Liver (tissue), 9 donors: Measurements from ENCODE around the gene ZNF649. TPM values are rescaled to one million over a fixed set of nuclear protein-coding genes. Genes with fewer than 3 reads are reported as not detected.
A peak's percentile ranks its signal among the peaks of the same experiment; 100 is the strongest.

Experiments
- DNase-seq: peaks from one replicate; pipeline ENCODE4 v3.0.0-alpha.2; 2017; ENCODE audit warnings: low spot score
- H3K27ac ChIP-seq, 2 donors: one replicate each; pipeline ENCODE4 v1.7.0; 2013; ENCODE audit warnings: inconsistent platforms in 2 of 2, low read length in 2 of 2, control low read depth in 1 of 2, low read depth in 1 of 2, mild to moderate bottlenecking in 1 of 2
- H3K27me3 ChIP-seq, 4 donors: one replicate each; pipeline versions ENCODE4 v1.6.1 to v1.7.0; 2013; ENCODE audit warnings: low read length in 3 of 4, inconsistent platforms in 1 of 4, mild to moderate bottlenecking in 1 of 4, moderate library complexity in 1 of 4; ENCODE audit not compliant: control insufficient read depth in 4 of 4, insufficient read depth in 4 of 4
- H3K36me3 ChIP-seq, 4 donors: one replicate each; pipeline versions ENCODE4 v1.6.1 to v1.7.0; 2013; ENCODE audit warnings: low read length in 3 of 4, mild to moderate bottlenecking in 3 of 4, low read depth in 1 of 4, moderate library complexity in 1 of 4; ENCODE audit not compliant: control insufficient read depth in 4 of 4, insufficient read depth in 3 of 4
- H3K4me1 ChIP-seq, 4 donors: one replicate each; pipeline versions ENCODE4 v1.6.1 to v1.7.0; 2013; ENCODE audit warnings: low read length in 3 of 4, mild to moderate bottlenecking in 3 of 4, moderate library complexity in 1 of 4; ENCODE audit not compliant: control insufficient read depth in 4 of 4, insufficient read depth in 4 of 4
- H3K4me3 ChIP-seq, 3 donors: one replicate each; pipeline versions ENCODE4 v1.6.1 to v1.7.0; 2013; ENCODE audit warnings: low read length in 3 of 3, control low read depth in 1 of 3, low read depth in 1 of 3, mild to moderate bottlenecking in 1 of 3
- H3K9ac ChIP-seq, 2 donors: one replicate each; pipeline ENCODE4 v1.7.0; 2013; ENCODE audit warnings: low read length in 2 of 2, mild to moderate bottlenecking in 2 of 2, moderate library complexity in 2 of 2, control low read depth in 1 of 2, low read depth in 1 of 2
- H3K9me3 ChIP-seq, 4 donors: one replicate each; pipeline versions ENCODE4 v1.6.1 to v1.7.0; 2013; ENCODE audit warnings: low read length in 3 of 4; ENCODE audit not compliant: control insufficient read depth in 4 of 4
- ATF3 ChIP-seq: IDR thresholded peaks from 2 replicates; pipeline ENCODE4 v1.6.1; 2016; ENCODE audit warnings: antibody characterized with exemption
- CTCF ChIP-seq: fragments of 150-350 bp; IDR thresholded peaks from 2 replicates; pipeline ENCODE4 v1.5.1; 2017; ENCODE audit warnings: improper control_type of control experiment, low read depth, low read length; ENCODE audit not compliant: missing input control
- EGR1 ChIP-seq, 2 donors: IDR thresholded peaks; 2 replicates each; pipeline ENCODE4 v1.6.1; 2016 to 2018; ENCODE audit warnings: antibody characterized with exemption in 2 of 2, low read depth in 2 of 2
- FOXA1 ChIP-seq: IDR thresholded peaks from 2 replicates; pipeline ENCODE4 v1.6.1; 2016; ENCODE audit warnings: antibody characterized with exemption
- FOXA2 ChIP-seq: IDR thresholded peaks from 2 replicates; pipeline ENCODE4 v1.6.1; 2016; ENCODE audit warnings: antibody characterized with exemption
- GABPA ChIP-seq, 2 donors: IDR thresholded peaks in 1 of 2; conservative IDR thresholded peaks in 1 of 2; 2 replicates each; pipeline ENCODE4 v1.6.1; 2016; ENCODE audit warnings: antibody characterized with exemption in 2 of 2, mild to moderate bottlenecking in 1 of 2, moderate library complexity in 1 of 2
- HNF4A ChIP-seq, 2 donors: conservative IDR thresholded peaks; 2 replicates each; pipeline ENCODE4 v1.6.1; 2016; ENCODE audit warnings: antibody characterized with exemption in 2 of 2, mild to moderate bottlenecking in 2 of 2
- HNF4G ChIP-seq: IDR thresholded peaks from 2 replicates; pipeline ENCODE4 v1.6.1; 2016; ENCODE audit warnings: antibody characterized with exemption
- JUND ChIP-seq, 2 donors: IDR thresholded peaks; 2 replicates each; pipeline ENCODE4 v1.6.1; 2016; ENCODE audit warnings: antibody characterized with exemption in 2 of 2
- MAX ChIP-seq: IDR thresholded peaks from 2 replicates; pipeline ENCODE4 v1.6.1; 2016; ENCODE audit warnings: antibody characterized with exemption
- NR2F2 ChIP-seq: IDR thresholded peaks from 2 replicates; pipeline ENCODE4 v1.6.1; 2016; ENCODE audit warnings: antibody characterized with exemption
- RAD21 ChIP-seq, 2 donors: IDR thresholded peaks; 2 replicates each; pipeline ENCODE4 v1.6.1; 2016; ENCODE audit warnings: antibody characterized with exemption in 2 of 2, mild to moderate bottlenecking in 2 of 2
- REST ChIP-seq: IDR thresholded peaks from 2 replicates; pipeline ENCODE4 v1.6.1; 2016; ENCODE audit warnings: antibody characterized with exemption, mild to moderate bottlenecking
- RXRA ChIP-seq, 2 donors: IDR thresholded peaks; 2 replicates each; pipeline ENCODE4 v1.6.1; 2017 to 2018; ENCODE audit warnings: antibody characterized with exemption in 2 of 2, mild to moderate bottlenecking in 1 of 2
- SP1 ChIP-seq: IDR thresholded peaks from 2 replicates; pipeline ENCODE4 v1.6.1; 2018; ENCODE audit warnings: antibody characterized with exemption, mild to moderate bottlenecking
- TAF1 ChIP-seq: conservative IDR thresholded peaks from 2 replicates; pipeline ENCODE4 v1.6.1; 2016; ENCODE audit warnings: antibody characterized with exemption, mild to moderate bottlenecking
- YY1 ChIP-seq: IDR thresholded peaks from 2 replicates; pipeline ENCODE4 v1.6.1; 2016; ENCODE audit warnings: antibody characterized with exemption, mild to moderate bottlenecking
- ZBTB33 ChIP-seq: IDR thresholded peaks from 2 replicates; pipeline ENCODE4 v1.6.1; 2016; ENCODE audit warnings: antibody characterized with exemption
- WGBS: extraction: QIAGEN DNeasy Blood & Tissue Kit; methylation state at CpG from one replicate; pipeline ENCODE4 v1.1.7; 2013; 5-methylcytosine and 5-hydroxymethylcytosine counted together
- polyA plus RNA-seq, 2 donors: library from polyadenylated mRNA; stranded (reverse) in 1 of 2; unstranded in 1 of 2; fragments of 200-250 nt in 1 of 2; fragments of >200 nt in 1 of 2; fragmentation: Nextera tagmentation in 1 of 2; extraction: Ambion mirVana in 1 of 2; gene quantifications; one replicate each; pipeline versions ENCODE4 v1.2.1 to v1.2.3, GENCODE V29; 2013 to 2015
- total RNA-seq, 2 donors: library from RNA; depleted of rRNA; stranded (reverse); fragments of >200 nt; gene quantifications; one replicate each; pipeline ENCODE4 v1.2.3, GENCODE V29; 2014
- donor health status: healthy.
- donor health status: healthy.
- donor health status: healthy.
- donor health status: healthy.
- donor health status: healthy.

ZNF649 gene
- total and polyA plus RNA-seq, 4 donors: 0.83 to 5.0 (median 3.1) TPM

GRCh38 chr19:51938936-51939335 is 34.1 kb upstream of the ZNF649 start:
- no peaks in the 10 kb centered on the region for H3K27me3 ChIP-seq
- 98% methylated on average over 2 of the region's 2 CpGs for WGBS
- no peak for DNase-seq
- peaks cover 31 to 92% (median 78%) of the 10 kb centered on the region in 4 donors for H3K36me3 ChIP-seq
- H3K9ac ChIP-seq: no peak overlapping the region
- no peak for TF ChIP-seq SP1
- no peak for TF ChIP-seq GABPA (IDR thresholded peaks at IDR 0.05 in 1 of 2, conservative IDR thresholded peaks at IDR 0.05 in 1 of 2)
- no peak for TF ChIP-seq FOXA2
- TF ChIP-seq EGR1 (IDR thresholded peaks at IDR 0.05; ENCODE audit: low read depth in 2 of 2): no peak
- TF ChIP-seq RXRA (IDR thresholded peaks at IDR 0.05): no peak
- TF ChIP-seq TAF1: no peak
- TF ChIP-seq YY1: no peak
- TF ChIP-seq FOXA1: no peak
- no peak for TF ChIP-seq HNF4G
- TF ChIP-seq REST: no peak
- TF ChIP-seq ATF3: no peak
- no peak for TF ChIP-seq CTCF
- no peak for TF ChIP-seq RAD21 (IDR thresholded peaks at IDR 0.05)
- TF ChIP-seq NR2F2: no peak
- H3K27ac ChIP-seq: no peak overlapping the region
- no peaks in the 10 kb centered on the region for H3K4me1 ChIP-seq
- no peak overlapping the region for H3K4me3 ChIP-seq
- peaks cover 50 to 80% (median 69%) of the 10 kb centered on the region in 4 donors for H3K9me3 ChIP-seq

- Histone ChIP-seq H3K27ac (no peak overlapping the region), H3K36me3 (peaks cover 19 to 62% (median 59%) of the 10 kb centered on the region in 4 donors), H3K9ac (no peak overlapping the region), H3K4me1 (peaks cover 3 to 7% (median 5%) of the 10 kb centered on the region in 4 donors), H3K4me3 (peak overlapping the region in 2 of 3 donors; percentile 34 to 48), H3K9me3 (peaks cover 18 to 36% (median 35%) of the 10 kb centered on the region in 4 donors), H3K27me3 (no peaks in the 10 kb centered on the region)
- TF ChIP-seq FOXA2 (no peak), HNF4G (no peak), JUND (IDR thresholded peaks at IDR 0.05) (no peak), HNF4A (conservative IDR thresholded peaks at IDR 0.05) (no peak), TAF1 (no peak), NR2F2 (no peak), EGR1 (IDR thresholded peaks at IDR 0.05; ENCODE audit: low read depth in 2 of 2) (no peak), ZBTB33 (no peak), MAX (no peak), SP1 (no peak), GABPA (IDR thresholded peaks at IDR 0.05 in 1 of 2, conservative IDR thresholded peaks at IDR 0.05 in 1 of 2) (no peak), RAD21 (IDR thresholded peaks at IDR 0.05) (no peak), ATF3 (no peak), CTCF (no peak), RXRA (IDR thresholded peaks at IDR 0.05) (no peak), FOXA1 (no peak)
- 97% methylated on average over 8 of the region's 8 CpGs for WGBS
- DNase-seq: no peak
Measured at GRCh38 chr19:51931921-51932320, 27.1 kb upstream of the ZNF649 start.
